GM12891 (cell line): Measurements from ENCODE around the gene PXN.

Experiments
- PAX5 ChIP-seq: IDR thresholded peaks from 2 replicates; pipeline ENCODE4 v1.6.1; 2011; ENCODE audit warnings: low read length, moderate library complexity, mild to moderate bottlenecking; ENCODE audit not compliant: insufficient read depth, severe bottlenecking
- POLR2A ChIP-seq: IDR thresholded peaks from 2 replicates; pipeline ENCODE4 v1.6.1; 2011; ENCODE audit warnings: low read depth, low read length, control low read depth
- POLR2AphosphoS5 ChIP-seq: IDR thresholded peaks from 2 replicates; pipeline ENCODE4 v1.6.1; 2011; ENCODE audit warnings: low read depth, low read length, control low read depth
- POU2F2 ChIP-seq: IDR thresholded peaks from 2 replicates; pipeline ENCODE4 v1.6.1; 2011; ENCODE audit warnings: low read depth, mild to moderate bottlenecking, control low read depth, low read length, moderate library complexity
- SPI1 ChIP-seq: IDR thresholded peaks from 2 replicates; pipeline ENCODE4 v1.6.1; 2011; ENCODE audit warnings: low read depth, low read length, control low read depth
- TAF1 ChIP-seq: IDR thresholded peaks from 2 replicates; pipeline ENCODE4 v1.6.1; 2011; ENCODE audit warnings: low read depth, low read length, control low read depth

- TF ChIP-seq SPI1: peak; percentile 71
- no peak for TF ChIP-seq POLR2AphosphoS5
- no peak for TF ChIP-seq POLR2A
- TF ChIP-seq TAF1: no peak
- no peak for TF ChIP-seq POU2F2
- TF ChIP-seq PAX5: no peak
Observed at GRCh38 chr12:120190985-120191480, 74.5 kb downstream of the PXN start.
